H1 (cell line): ENCODE results near the gene KLHL3. TPM values are rescaled to one million over a fixed set of nuclear protein-coding genes. Genes with fewer than 3 reads are reported as not detected.

Source experiments
- CTCF ChIA-PET: fragments of 300-600 bp; sonication (Branson Sonifier 250); formaldehyde crosslinking; loops from one replicate; lab custom pipeline; 2021; ENCODE audit not compliant: partially characterized antibody; lab: Charles Lee
- POLR2A ChIA-PET: fragments of 300-600 bp; sonication (Branson Sonifier 250); formaldehyde crosslinking; loops from one replicate; lab custom pipeline; 2021; ENCODE audit warnings: inconsistent platforms; ENCODE audit not compliant: partially characterized antibody; lab: Charles Lee
- DNase-seq, 2 experiments: peaks; one replicate each; pipeline versions ENCODE4 v3.0.0 to v3.0.0-alpha.2; 2010 to 2022; ENCODE audit warnings: low spot score in 2 of 2, low read depth in 1 of 2, mixed read lengths in 1 of 2
- FAIRE-seq: peaks from 2 replicates; lab custom pipeline; 2011; peaks lifted over from hg19 to GRCh38; lab: Jason Lieb, UNC
- H2AFZ ChIP-seq: 2 replicates; pipeline ENCODE4 v1.8.1; 2012; ENCODE audit warnings: low read length, inconsistent platforms
- H2AK5ac ChIP-seq: 2 replicates; pipeline ENCODE4 v1.6.1; 2013; ENCODE audit warnings: low read depth, low read length
- H2BK120ac ChIP-seq: replicated peaks from 2 replicates; pipeline ENCODE3; 2013; ENCODE audit warnings: low read depth, low read length, inconsistent platforms
- H2BK12ac ChIP-seq: 2 replicates; pipeline ENCODE4 v1.6.1; 2013; ENCODE audit warnings: low read depth, low read length
- H2BK15ac ChIP-seq: 2 replicates; pipeline ENCODE4 v1.6.1; 2013; ENCODE audit warnings: low read length
- H2BK20ac ChIP-seq: 2 replicates; pipeline ENCODE4 v1.6.1; 2013; ENCODE audit warnings: low read length
- H2BK5ac ChIP-seq: 2 replicates; pipeline ENCODE4 v1.6.1; 2013; ENCODE audit warnings: low read depth, low read length
- H3K14ac ChIP-seq: 2 replicates; pipeline ENCODE4 v1.6.1; 2013; ENCODE audit warnings: inconsistent platforms; ENCODE audit not compliant: insufficient read length
- H3K18ac ChIP-seq: 2 replicates; pipeline ENCODE4 v1.6.1; 2013; ENCODE audit warnings: low read length; ENCODE audit errors: extremely low read depth
- H3K23ac ChIP-seq: 2 replicates; pipeline ENCODE4 v1.6.1; 2013; ENCODE audit warnings: inconsistent platforms; ENCODE audit not compliant: insufficient read length
- H3K23me2 ChIP-seq: 2 replicates; pipeline ENCODE4 v1.6.1; 2013; ENCODE audit warnings: low read depth, low read length
- H3K27ac ChIP-seq: 2 replicates; pipeline ENCODE4 v1.6.1; 2011; ENCODE audit warnings: low read depth, low read length, inconsistent platforms
- H3K27me3 ChIP-seq, 4 experiments: replicated peaks in 1 of 4; 1 replicate in 1 of 4; 2 replicates in 3 of 4; pipeline versions ENCODE4 v1.6.1 to v1.8.1; 2011 to 2013; ENCODE audit warnings: low read length in 3 of 4, mild to moderate bottlenecking in 3 of 4, inconsistent platforms in 2 of 4, mixed read lengths in 2 of 4, moderate library complexity in 1 of 4; ENCODE audit not compliant: control insufficient read depth in 3 of 4, insufficient read depth in 3 of 4; ENCODE audit errors: extremely low read depth in 1 of 4
- H3K36me3 ChIP-seq, 4 experiments: 2 replicates each; pipeline versions ENCODE4 v1.6.1 to v1.8.1; 2011 to 2013; ENCODE audit warnings: mild to moderate bottlenecking in 4 of 4, low read length in 3 of 4, moderate library complexity in 2 of 4, control low read depth in 1 of 4, inconsistent platforms in 1 of 4; ENCODE audit not compliant: insufficient read depth in 4 of 4, control insufficient read depth in 2 of 4
- H3K4ac ChIP-seq: replicated peaks from 2 replicates; pipeline ENCODE3; 2013; ENCODE audit warnings: low read length, low read depth, mixed read lengths, inconsistent platforms; ENCODE audit not compliant: insufficient read length
- H3K4me1 ChIP-seq, 4 experiments: replicated peaks in 1 of 4; 1 replicate in 1 of 4; 2 replicates in 3 of 4; pipeline versions ENCODE4 v1.6.1 to v1.8.1; 2011 to 2013; ENCODE audit warnings: low read length in 3 of 4, inconsistent platforms in 2 of 4, mixed read lengths in 1 of 4; ENCODE audit not compliant: insufficient read depth in 4 of 4, control insufficient read depth in 3 of 4
- H3K4me2 ChIP-seq, 2 experiments: 2 replicates each; pipeline versions ENCODE4 v1.6.1 to v1.8.1; 2011 to 2013; ENCODE audit warnings: low read depth in 2 of 2, low read length in 2 of 2, control low read depth in 1 of 2, inconsistent platforms in 1 of 2, mild to moderate bottlenecking in 1 of 2; ENCODE audit not compliant: insufficient read depth in 1 of 2
- H3K4me3 ChIP-seq, 4 experiments: fragments of 200-600, 300-600 bp in 1 of 4; sonication (generic), shearing (Covaris generic), sonication (Bioruptor Twin) in 1 of 4; 2 replicates each; pipeline versions ENCODE4 v1.5.1 to v1.8.1; 2011 to 2016; ENCODE audit warnings: low read length in 4 of 4, low read depth in 3 of 4, control low read depth in 2 of 4, inconsistent platforms in 2 of 4, mild to moderate bottlenecking in 2 of 4, mixed read lengths in 1 of 4, moderate library complexity in 1 of 4; ENCODE audit not compliant: insufficient read depth in 2 of 4; ENCODE audit errors: extremely low read depth in 1 of 4
- H3K56ac ChIP-seq: replicated peaks from 2 replicates; pipeline ENCODE3; 2013; ENCODE audit warnings: low read depth, mild to moderate bottlenecking, mixed read lengths, low read length, inconsistent platforms; ENCODE audit not compliant: insufficient read length
- H3K79me1 ChIP-seq: 2 replicates; pipeline ENCODE4 v1.6.1; 2013; ENCODE audit warnings: low read depth, low read length, control low read depth
- H3K79me2 ChIP-seq, 2 experiments: 2 replicates each; pipeline versions ENCODE4 v1.6.1 to v1.8.1; 2012 to 2013; ENCODE audit warnings: low read length in 2 of 2, mild to moderate bottlenecking in 2 of 2, inconsistent platforms in 1 of 2; ENCODE audit not compliant: insufficient read depth in 2 of 2, control insufficient read depth in 1 of 2
- H3K9ac ChIP-seq, 4 experiments: replicated peaks in 1 of 4; 1 replicate in 1 of 4; 2 replicates in 3 of 4; pipeline versions ENCODE4 v1.6.1 to v1.8.1; 2011 to 2013; ENCODE audit warnings: low read depth in 3 of 4, low read length in 3 of 4, control low read depth in 2 of 4, mild to moderate bottlenecking in 2 of 4, moderate library complexity in 2 of 4, inconsistent platforms in 1 of 4; ENCODE audit errors: extremely low read depth in 1 of 4
- H3K9me3 ChIP-seq, 2 experiments: 2 replicates each; pipeline versions ENCODE4 v1.6.1 to v1.8.1; 2012 to 2013; ENCODE audit warnings: mild to moderate bottlenecking in 2 of 2, moderate library complexity in 2 of 2, control low read depth in 1 of 2, inconsistent platforms in 1 of 2, low read depth in 1 of 2, low read length in 1 of 2, mixed read lengths in 1 of 2; ENCODE audit not compliant: insufficient read depth in 2 of 2
- H4K20me1 ChIP-seq, 2 experiments: replicated peaks in 1 of 2; 2 replicates each; pipeline versions ENCODE3 to v1.8.1; 2011 to 2013; ENCODE audit warnings: inconsistent platforms in 2 of 2, low read length in 2 of 2, mild to moderate bottlenecking in 1 of 2; ENCODE audit not compliant: insufficient read depth in 2 of 2, control insufficient read depth in 1 of 2
- H4K5ac ChIP-seq: 2 replicates; pipeline ENCODE4 v1.6.1; 2013; ENCODE audit warnings: low read length, low read depth, mixed read lengths, inconsistent platforms; ENCODE audit not compliant: insufficient read length
- H4K8ac ChIP-seq: 2 replicates; pipeline ENCODE4 v1.8.0; 2013; ENCODE audit warnings: mild to moderate bottlenecking, moderate library complexity, low read length, inconsistent platforms; ENCODE audit not compliant: insufficient read depth; ENCODE audit errors: extremely low read depth
- H4K91ac ChIP-seq: replicated peaks from 2 replicates; pipeline ENCODE3; 2013; ENCODE audit warnings: low read length, mixed read lengths, inconsistent platforms; ENCODE audit not compliant: insufficient read length
- BCL11A ChIP-seq, 2 experiments: IDR thresholded peaks; one replicate each; pipeline ENCODE4 v1.6.1; 2011; ENCODE audit warnings: low read depth in 2 of 2, low read length in 2 of 2, mild to moderate bottlenecking in 2 of 2
- CBX8 ChIP-seq: fragments of 300-800, 300-1000 bp; sonication (generic); IDR thresholded peaks from 2 replicates; pipeline ENCODE4 v1.7.1; 2016; ENCODE audit warnings: low read depth, low read length, borderline replicate concordance
- CREB1 ChIP-seq: IDR thresholded peaks from 2 replicates; pipeline ENCODE4 v1.6.1; 2012; ENCODE audit warnings: inconsistent platforms
- FOSL1 ChIP-seq: IDR thresholded peaks from 2 replicates; pipeline ENCODE4 v1.6.1; 2011; ENCODE audit warnings: mild to moderate bottlenecking, low read depth, low read length, moderate library complexity; ENCODE audit not compliant: insufficient read depth
- GABPA ChIP-seq: IDR thresholded peaks from 2 replicates; pipeline ENCODE4 v1.6.1; 2011; ENCODE audit warnings: mild to moderate bottlenecking, low read length, moderate library complexity, borderline replicate concordance; ENCODE audit not compliant: insufficient read depth
- HDAC2 ChIP-seq, 2 experiments: fragments of 300-600 bp in 1 of 2; sonication (generic) in 1 of 2; IDR thresholded peaks; 2 replicates each; pipeline ENCODE4 v1.6.1; 2011 to 2012; ENCODE audit warnings: low read depth in 2 of 2, low read length in 2 of 2, mild to moderate bottlenecking in 2 of 2, moderate library complexity in 2 of 2, borderline replicate concordance in 1 of 2, inconsistent platforms in 1 of 2
- JUN ChIP-seq: IDR thresholded peaks from 2 replicates; pipeline ENCODE4 v1.6.1; 2011; ENCODE audit warnings: low read depth, mild to moderate bottlenecking, improper control_type of control experiment, low read length
- KDM4A ChIP-seq: IDR thresholded peaks from one replicate; pipeline ENCODE4 v1.7.1; 2012; ENCODE audit warnings: low read depth, mild to moderate bottlenecking, moderate library complexity, low read length, inconsistent platforms; ENCODE audit not compliant: severe bottlenecking
- KDM5A ChIP-seq: fragments of 200-600 bp; IDR thresholded peaks from 2 replicates; pipeline ENCODE4 v1.7.1; 2012; ENCODE audit warnings: mild to moderate bottlenecking, low read length, inconsistent platforms, mixed read lengths
- MAFK ChIP-seq: IDR thresholded peaks from 2 replicates; pipeline ENCODE4 v1.6.1; 2012; ENCODE audit warnings: low read depth, mild to moderate bottlenecking, improper control_type of control experiment, low read length
- NRF1 ChIP-seq: IDR thresholded peaks from 2 replicates; pipeline ENCODE4 v1.6.1; 2011; ENCODE audit warnings: mild to moderate bottlenecking, low read depth, low read length, improper control_type of control experiment
- POLR2AphosphoS5 ChIP-seq: IDR thresholded peaks from 2 replicates; pipeline ENCODE4 v1.6.1; 2011; ENCODE audit warnings: low read depth, low read length
- RNF2 ChIP-seq: fragments of 200-900, 300-1000 bp; sonication (generic); IDR thresholded peaks from 2 replicates; pipeline ENCODE4 v1.7.1; 2016; ENCODE audit warnings: borderline replicate concordance, low read depth, mild to moderate bottlenecking, antibody characterized with exemption, low read length; ENCODE audit not compliant: poor library complexity, severe bottlenecking; ENCODE audit errors: missing control alignments
- SP2 ChIP-seq: IDR thresholded peaks from 2 replicates; pipeline ENCODE4 v1.6.1; 2012; ENCODE audit warnings: mild to moderate bottlenecking, low read length, inconsistent platforms
- TAF1 ChIP-seq: IDR thresholded peaks from 2 replicates; pipeline ENCODE4 v1.6.1; 2011; ENCODE audit warnings: mild to moderate bottlenecking, low read depth, low read length
- WGBS, 2 experiments: shearing (Covaris generic) in 1 of 2; methylation state at CpG; one replicate each; pipeline versions ENCODE4 v1.1.6 to v1.1.7; 2013 to 2015; ENCODE audit warnings: low lambda C conversion rate in 2 of 2, mixed read lengths in 2 of 2, inconsistent platforms in 1 of 2, low coverage in 1 of 2, missing lambda C conversion rate in 1 of 2; ENCODE audit not compliant: insufficient replicate concordance in 2 of 2, insufficient coverage in 1 of 2, insufficient read length in 1 of 2; ENCODE audit errors: extremely low coverage in 1 of 2, missing lambda C conversion rate in 1 of 2; 5-methylcytosine and 5-hydroxymethylcytosine counted together
- polyA plus RNA-seq, 7 experiments: library from polyadenylated mRNA; depleted of rRNA in 3 of 7; stranded (reverse) in 5 of 7; unstranded in 2 of 7; fragments of >200 nt in 5 of 7; fragments of 200-250 nt in 2 of 7; gene quantifications; 1 replicate in 5 of 7; 2 replicates in 1 of 7; 4 replicates in 1 of 7; pipeline versions ENCODE4 v1.2.1 to v1.2.3, GENCODE V29; 2011 to 2013; ENCODE audit warnings: missing spikeins in 2 of 7, mixed read lengths in 2 of 7
- total RNA-seq: library from RNA; stranded (reverse); fragmentation: NEBNext Ultra II Directional; extraction: Animal tissue kit (Norgen Biotek cat#: 25700); gene quantifications from 2 replicates; pipeline ENCODE4 v1.2.1, GENCODE V29; 2021

The KLHL3 gene
- total and polyA plus RNA-seq, 2 of the 8 experiments (the other 6 are each of a cell fraction or from before 2014, with no cell fraction given), result 7.4 to 13.7 TPM

GRCh38 chr5:137606401-137606800 is 129.5 kb downstream of the KLHL3 start:
- Histone ChIP-seq H3K27ac (no peak overlapping the region), H3K9ac (no peak overlapping the region), H3K4ac (no peak overlapping the region), H2BK120ac (no peak overlapping the region), H2BK15ac (no peak overlapping the region), H3K27me3 (no peaks in the 10 kb centered on the region), H3K23me2 (no peaks in the 10 kb centered on the region), H3K14ac (no peak overlapping the region), H3K23ac (no peak overlapping the region), H2AK5ac (no peak overlapping the region), H3K18ac (no peak overlapping the region), H4K20me1 (no peaks in the 10 kb centered on the region), H3K56ac (no peak overlapping the region), H2BK20ac (no peak overlapping the region), H3K36me3 (no peaks in the 10 kb centered on the region), H3K4me2 (no peak overlapping the region), H3K79me2 (no peaks in the 10 kb centered on the region), H4K91ac (no peak overlapping the region), H3K4me3 (no peak overlapping the region), H3K79me1 (no peaks in the 10 kb centered on the region), H4K5ac (no peak overlapping the region), H2BK5ac (no peak overlapping the region), H4K8ac (no peak overlapping the region), H3K9me3 (no peaks in the 10 kb centered on the region), H3K4me1 (peaks cover 0 to 4% (median 0%) of the 10 kb centered on the region in 4 experiments; a peak in 2 of 7 replicates), H2BK12ac (no peak overlapping the region), H2AFZ (no peak overlapping the region)
- ChIA-PET POLR2A (no interaction called here), CTCF (interaction anchor here (0.7 kb wide), 1 partner anchor 343 kb away, joined by 4 read pairs; no protein-coding TSS in a partner anchor)
- 93% methylated on average over 2 of the region's 2 CpGs; no CpG with 5 or more reads in 1 of the 2 experiments for WGBS, 2 experiments
- FAIRE-seq (no peak), DNase-seq (no peak)
- TF ChIP-seq CREB1 (no peak), RNF2 (no peak), NRF1 (no peak), BCL11A (IDR thresholded peaks at IDR 0.05; ENCODE audit: low read depth in 2 of 2, low read length in 2 of 2) (no peak), GABPA (no peak), SP2 (no peak), MAFK (no peak), FOSL1 (no peak), KDM5A (no peak), HDAC2 (IDR thresholded peaks at IDR 0.05; ENCODE audit: borderline replicate concordance in 1 of 2, low read depth in 2 of 2, low read length in 2 of 2) (no peak), JUN (no peak), TAF1 (no peak), KDM4A (no peak), CBX8 (no peak), POLR2AphosphoS5 (no peak)
